Measurements from ENCODE around the gene CRTC1. TPM values are rescaled to one million over a fixed set of nuclear protein-coding genes. Genes with fewer than 3 reads are reported as not detected.

CRTC1 gene
- total RNA-seq, 1 experiment from 2014 or later = 19.0 TPM

- Histone ChIP-seq H2BK15ac (ENCODE audit: low read depth, low read length) (no peak overlapping the region), H3K23me2 (ENCODE audit: insufficient read length, low read depth, low read length, poor library complexity, severe bottlenecking) (no peaks in the 10 kb centered on the region), H2AFZ (ENCODE audit: low read length) (no peak overlapping the region), H3K9ac (ENCODE audit: extremely low read depth, insufficient read length, low read length) (no peak overlapping the region), H3K79me2 (ENCODE audit: insufficient read depth, low read length) (no peaks in the 10 kb centered on the region), H4K5ac (ENCODE audit: insufficient read length, low read depth, low read length) (no peak overlapping the region), H3K9me3 (ENCODE audit: control insufficient read depth, low read depth, low read length) (no peaks in the 10 kb centered on the region), H3K4me1 (ENCODE audit: insufficient read depth, low read length) (no peaks in the 10 kb centered on the region), H3K4me2 (ENCODE audit: insufficient read depth, insufficient read length, low read length) (no peak overlapping the region), H3T11ph (ENCODE audit: low read length) (no peak overlapping the region), H3K4ac (ENCODE audit: low read depth, low read length) (no peak overlapping the region), H2BK120ac (ENCODE audit: low read depth, low read length, poor library complexity, severe bottlenecking) (no peak overlapping the region), H3K27me3 (ENCODE audit: insufficient read depth, low read length) (peaks cover 56% of the 10 kb centered on the region), H2BK20ac (ENCODE audit: low read depth, low read length, poor library complexity, severe bottlenecking) (no peak overlapping the region), H3K79me1 (ENCODE audit: insufficient read depth, low read depth, low read length, poor library complexity, severe bottlenecking) (no peaks in the 10 kb centered on the region), H3K27ac (ENCODE audit: insufficient read length, low read depth, low read length) (no peak overlapping the region), H4K91ac (ENCODE audit: insufficient read length, low read depth, low read length) (no peak overlapping the region), H3K56ac (ENCODE audit: insufficient read length, low read depth, low read length) (no peak overlapping the region), H2AK5ac (ENCODE audit: insufficient read length, low read length) (no peak overlapping the region), H3K23ac (ENCODE audit: insufficient read length, low read depth, low read length) (no peak overlapping the region), H2BK12ac (ENCODE audit: insufficient read length, low read depth, low read length) (no peak overlapping the region), H3K14ac (ENCODE audit: insufficient read depth, low read length) (no peak overlapping the region), H2BK5ac (ENCODE audit: insufficient read length, low read length) (no peak overlapping the region), H4K20me1 (ENCODE audit: control insufficient read depth, insufficient read depth, insufficient read length) (no peaks in the 10 kb centered on the region), H3K18ac (ENCODE audit: insufficient read length, low read depth, low read length) (no peak overlapping the region), H4K8ac (replicated peaks; ENCODE audit: insufficient read length, low read depth, low read length) (no peak overlapping the region)
- Mint-ChIP-seq H3K4me3 (no peak overlapping the region), H3K27me3 (ENCODE audit: low read depth) (peaks cover 96% of the 10 kb centered on the region), H3K36me3 (ENCODE audit: insufficient read depth in 1 of 3, low read depth in 3 of 3) (no peaks in the 10 kb centered on the region), H3K27ac (no peak overlapping the region), H3K4me1 (peaks cover 4 to 9% of the 10 kb centered on the region in 2 experiments; a peak in 3 of 4 replicates), H3K9me3 (no peaks in the 10 kb centered on the region)
- no peak for DNase-seq
- WGBS (ENCODE audit: extremely low coverage, insufficient read length, low lambda C conversion rate) = no CpG with 5 or more reads among the region's 9 CpGs
- TF ChIP-seq, protein P1, sequence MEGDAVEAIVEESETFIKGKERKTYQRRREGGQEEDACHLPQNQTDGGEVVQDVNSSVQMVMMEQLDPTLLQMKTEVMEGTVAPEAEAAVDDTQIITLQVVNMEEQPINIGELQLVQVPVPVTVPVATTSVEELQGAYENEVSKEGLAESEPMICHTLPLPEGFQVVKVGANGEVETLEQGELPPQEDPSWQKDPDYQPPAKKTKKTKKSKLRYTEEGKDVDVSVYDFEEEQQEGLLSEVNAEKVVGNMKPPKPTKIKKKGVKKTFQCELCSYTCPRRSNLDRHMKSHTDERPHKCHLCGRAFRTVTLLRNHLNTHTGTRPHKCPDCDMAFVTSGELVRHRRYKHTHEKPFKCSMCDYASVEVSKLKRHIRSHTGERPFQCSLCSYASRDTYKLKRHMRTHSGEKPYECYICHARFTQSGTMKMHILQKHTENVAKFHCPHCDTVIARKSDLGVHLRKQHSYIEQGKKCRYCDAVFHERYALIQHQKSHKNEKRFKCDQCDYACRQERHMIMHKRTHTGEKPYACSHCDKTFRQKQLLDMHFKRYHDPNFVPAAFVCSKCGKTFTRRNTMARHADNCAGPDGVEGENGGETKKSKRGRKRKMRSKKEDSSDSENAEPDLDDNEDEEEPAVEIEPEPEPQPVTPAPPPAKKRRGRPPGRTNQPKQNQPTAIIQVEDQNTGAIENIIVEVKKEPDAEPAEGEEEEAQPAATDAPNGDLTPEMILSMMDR (conservative IDR thresholded peaks at IDR 0.05) = no peak
Measured at GRCh38 chr19:18773682-18774081, 90.2 kb downstream of the CRTC1 start.

All from H9 (cell line).